ENCODE measurements around the gene P2RY11.

Gene P2RY11

DNA sequence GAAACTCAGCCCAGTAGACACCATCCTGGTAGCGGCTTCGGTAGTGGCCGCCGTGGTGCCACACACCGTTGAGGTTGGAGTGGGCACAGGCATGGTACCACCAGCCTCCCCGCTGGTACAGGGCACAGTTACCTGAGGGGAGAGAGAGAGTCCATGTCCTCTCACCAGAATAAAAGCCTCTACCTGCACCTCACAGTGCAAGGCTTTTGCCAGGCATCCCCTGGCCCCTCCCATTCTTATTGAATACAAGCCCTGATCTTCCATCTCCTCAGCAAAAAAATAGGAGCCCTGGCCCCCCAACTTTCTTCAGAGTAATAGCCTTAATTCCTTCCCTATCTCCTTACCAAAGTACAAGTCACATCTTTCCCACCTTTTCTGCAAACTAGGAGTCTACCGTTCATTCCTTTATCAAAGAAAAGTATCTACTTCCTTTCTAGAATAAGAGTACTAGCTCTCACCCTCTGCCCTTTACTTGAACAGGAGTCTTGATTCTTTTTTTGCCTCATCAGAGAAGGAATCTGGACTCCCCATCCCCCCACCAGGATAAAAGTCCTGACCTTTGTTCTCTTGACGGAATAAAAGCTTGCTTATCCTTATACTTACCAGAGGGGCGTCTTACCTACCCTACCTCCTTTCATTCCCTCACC lies 18.7 kb upstream of the P2RY11 start:
- in situ Hi-C loops (cut with MboI; ENCODE audit: low sequenced_read_pairs): no loop called here

DNA sequence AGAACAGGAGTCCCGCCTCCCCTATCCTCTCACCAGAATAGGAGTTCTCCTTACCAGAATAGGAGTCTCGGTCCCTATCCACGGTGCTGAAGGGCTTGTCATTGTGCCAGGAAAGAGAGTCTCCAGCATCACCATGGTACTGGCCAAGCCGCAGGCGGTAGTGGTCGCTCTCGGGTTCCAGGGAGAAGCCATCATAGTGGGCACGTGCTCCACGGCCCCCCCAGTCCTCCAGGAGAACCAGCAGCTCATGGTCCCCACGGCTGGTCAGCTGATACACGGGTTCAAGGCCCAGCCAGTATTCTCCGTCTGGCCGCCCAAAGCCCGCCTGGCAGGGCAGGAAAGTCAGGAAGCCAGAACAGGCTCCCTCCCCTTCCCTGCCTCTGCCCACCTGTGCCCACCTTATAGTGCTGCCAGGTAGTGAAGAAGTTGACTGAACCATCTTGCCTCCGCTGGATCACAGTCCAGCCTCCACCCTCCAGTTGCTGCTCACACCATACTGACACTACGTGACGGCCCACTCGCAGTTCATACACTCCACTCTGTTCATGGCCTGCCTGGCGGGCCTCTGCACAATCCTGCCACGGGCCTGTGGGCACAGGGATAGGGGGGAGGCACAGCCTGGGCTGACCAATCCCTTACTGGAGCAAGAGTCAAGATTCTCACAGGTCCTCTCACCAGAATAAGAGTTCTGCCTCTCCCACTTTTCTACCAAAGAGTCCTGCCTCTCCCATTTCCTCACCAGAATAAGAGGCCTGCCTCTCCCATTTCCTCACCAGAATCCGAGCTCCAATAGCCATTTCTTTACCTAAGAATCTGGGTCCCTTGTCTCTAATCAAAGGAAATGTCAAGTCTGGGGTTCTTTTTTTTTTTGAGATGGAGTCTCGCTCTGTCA lies 18.0 kb upstream of the P2RY11 start:
- in situ Hi-C loops (cut with MboI; ENCODE audit: low sequenced_read_pairs): no loop called here

- in situ Hi-C loops (cut with MboI; ENCODE audit: low sequenced_read_pairs): no loop called here
Measured at GRCh38 chr19:10095622-10095947, 15.9 kb upstream of the P2RY11 start.

GRCh38 chr19:10095948-10096614 lies 15.4 kb upstream of the P2RY11 start:
- in situ Hi-C loops (cut with MboI; ENCODE audit: low sequenced_read_pairs): no loop called here

GRCh38 chr19:10096615-10096963 lies 14.9 kb upstream of the P2RY11 start:
- in situ Hi-C loops (cut with MboI; ENCODE audit: low sequenced_read_pairs): no loop called here

GRCh38 chr19:10100163-10100785 lies 11.2 kb upstream of the P2RY11 start:
- in situ Hi-C loops (cut with MboI; ENCODE audit: low sequenced_read_pairs): no loop called here

DNA sequence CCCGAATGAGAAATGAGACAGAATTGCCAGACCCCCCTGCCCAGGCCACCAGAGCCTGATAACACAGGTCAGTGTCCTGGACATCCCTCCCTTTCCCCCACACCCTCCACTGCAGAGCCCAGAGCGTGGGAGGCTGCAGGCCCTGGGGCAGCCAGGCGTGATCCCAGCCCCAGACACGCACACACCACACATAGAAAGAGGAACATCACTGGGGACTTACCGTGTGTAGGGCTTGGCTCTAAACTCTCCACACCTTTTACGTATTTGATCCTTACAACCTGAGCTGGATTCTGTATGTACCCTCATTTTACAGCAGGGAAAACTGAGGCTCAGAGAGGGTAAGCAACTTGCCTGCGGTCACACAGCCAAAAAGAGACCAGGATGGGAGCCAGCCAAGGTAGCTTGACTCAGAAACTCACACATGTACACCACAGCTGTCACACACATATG lies 8.7 kb upstream of the P2RY11 start:
- in situ Hi-C loops (cut with MboI; ENCODE audit: low sequenced_read_pairs): no loop called here

DNA sequence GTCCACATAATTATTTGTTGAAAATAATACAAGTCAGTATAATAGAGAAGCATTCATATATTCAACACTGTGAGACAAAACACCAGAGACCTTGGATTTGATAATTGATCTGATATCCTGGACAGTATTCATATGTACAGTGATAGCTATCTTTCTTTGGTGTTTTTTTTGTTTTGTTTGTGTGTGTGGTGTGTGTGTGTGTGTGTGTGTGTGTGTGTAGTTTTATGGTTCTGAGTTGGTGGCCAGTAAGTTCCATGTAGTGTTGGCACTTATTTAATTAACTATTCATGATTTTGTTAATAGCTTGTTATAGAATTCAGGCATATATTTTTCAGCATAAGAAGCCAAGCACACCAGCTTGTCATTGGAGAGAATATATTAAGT lies 7.4 kb upstream of the P2RY11 start:
- in situ Hi-C loops (cut with MboI; ENCODE audit: low sequenced_read_pairs): no loop called here

GRCh38 chr19:10104665-10105508 lies 6.6 kb upstream of the P2RY11 start:
- in situ Hi-C loops (cut with MboI; ENCODE audit: low sequenced_read_pairs): no loop called here

DNA sequence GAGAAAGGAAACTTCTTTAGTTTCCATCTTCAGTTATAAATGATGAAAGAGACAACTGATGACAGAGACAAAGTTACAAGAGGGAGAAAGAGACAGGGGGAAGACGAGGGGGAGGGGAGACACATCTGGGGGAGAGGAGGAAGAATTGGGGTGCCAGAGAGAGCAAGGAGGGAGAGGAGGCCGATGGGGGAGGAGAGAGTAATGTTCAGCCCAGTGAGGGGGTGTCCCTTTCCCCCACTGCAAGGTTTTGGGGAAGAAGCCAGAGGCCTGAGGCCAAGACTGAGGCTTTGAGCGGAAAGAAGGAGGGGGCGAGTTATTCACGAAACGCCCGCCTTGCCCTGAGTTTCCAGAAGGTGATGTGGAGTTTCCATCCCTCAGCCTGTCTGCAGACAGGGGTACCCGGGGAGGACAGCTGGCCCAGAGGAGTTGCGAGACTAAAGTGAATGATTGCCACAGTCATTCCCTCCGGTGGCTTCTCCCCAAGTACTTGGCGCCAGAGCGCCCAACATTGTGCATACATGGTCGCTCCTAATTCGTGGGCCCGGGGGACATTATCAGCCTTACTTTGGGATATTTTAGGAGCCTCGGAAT lies 5.9 kb upstream of the P2RY11 start:
- in situ Hi-C loops (cut with MboI; ENCODE audit: low sequenced_read_pairs): no loop called here

DNA sequence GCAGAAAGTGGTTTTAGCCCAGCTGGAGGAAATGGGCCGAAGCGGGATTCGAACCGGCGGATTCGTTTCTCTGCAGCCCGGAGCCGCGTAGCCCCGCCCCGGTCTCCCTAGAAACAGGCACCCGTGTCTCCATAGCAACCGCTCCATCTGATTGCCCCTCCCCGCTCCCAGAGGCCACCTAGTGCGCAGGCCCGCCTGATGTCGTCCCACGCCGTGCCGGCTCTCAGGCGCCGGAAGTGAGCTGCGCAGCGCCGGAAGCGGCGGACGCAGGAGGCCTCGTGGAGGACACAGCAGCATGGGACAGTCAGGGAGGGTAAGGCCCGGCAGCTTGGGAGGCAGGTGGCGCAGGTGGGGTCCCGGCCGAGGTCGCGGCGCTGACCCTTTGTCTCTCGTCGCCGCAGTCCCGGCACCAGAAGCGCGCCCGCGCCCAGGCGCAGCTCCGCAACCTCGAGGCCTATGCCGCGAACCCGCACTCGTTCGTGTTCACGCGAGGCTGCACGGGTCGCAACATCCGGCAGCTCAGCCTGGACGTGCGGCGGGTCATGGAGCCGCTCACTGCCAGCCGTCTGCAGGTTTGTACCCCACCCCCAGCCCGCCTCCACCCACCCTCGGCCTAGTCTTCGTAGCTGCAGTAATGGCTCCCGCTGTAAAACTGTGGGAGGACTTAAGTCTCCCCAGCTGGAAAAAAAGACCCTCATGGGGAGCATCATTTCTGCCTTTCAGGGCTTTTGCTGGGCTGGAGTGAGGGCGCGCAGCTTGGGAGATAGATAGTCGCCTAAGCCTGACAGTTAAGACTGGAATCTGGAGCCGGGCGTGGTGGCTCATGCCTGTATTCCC lies 5.2 kb upstream of the P2RY11 start, which contains the start of gene PPAN:
TSS of gene PPAN (plus strand) at position 263 of the 837 bp plus-strand sequence. CDS start at position 296, 33 bp downstream.
- in situ Hi-C loops (cut with MboI; ENCODE audit: low sequenced_read_pairs): no loop called here

DNA sequence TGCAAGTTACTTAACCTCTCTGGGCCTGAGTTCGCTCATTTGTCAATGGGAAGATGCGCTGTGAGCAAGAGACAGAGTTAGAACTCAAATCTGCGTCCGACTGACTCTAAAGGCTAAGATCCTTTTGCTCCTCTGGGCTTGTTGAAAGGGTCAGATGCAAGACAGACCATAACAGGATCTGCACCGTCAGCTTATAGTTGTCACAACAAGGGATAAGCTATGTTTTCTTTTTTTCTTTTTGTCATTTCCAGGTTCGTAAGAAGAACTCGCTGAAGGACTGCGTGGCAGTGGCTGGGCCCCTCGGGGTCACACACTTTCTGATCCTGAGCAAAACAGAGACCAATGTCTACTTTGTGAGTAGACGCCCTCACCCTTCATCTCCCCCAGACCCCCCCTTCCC lies 4.2 kb upstream of the P2RY11 start:
- in situ Hi-C loops (cut with MboI; ENCODE audit: low sequenced_read_pairs): no loop called here

DNA sequence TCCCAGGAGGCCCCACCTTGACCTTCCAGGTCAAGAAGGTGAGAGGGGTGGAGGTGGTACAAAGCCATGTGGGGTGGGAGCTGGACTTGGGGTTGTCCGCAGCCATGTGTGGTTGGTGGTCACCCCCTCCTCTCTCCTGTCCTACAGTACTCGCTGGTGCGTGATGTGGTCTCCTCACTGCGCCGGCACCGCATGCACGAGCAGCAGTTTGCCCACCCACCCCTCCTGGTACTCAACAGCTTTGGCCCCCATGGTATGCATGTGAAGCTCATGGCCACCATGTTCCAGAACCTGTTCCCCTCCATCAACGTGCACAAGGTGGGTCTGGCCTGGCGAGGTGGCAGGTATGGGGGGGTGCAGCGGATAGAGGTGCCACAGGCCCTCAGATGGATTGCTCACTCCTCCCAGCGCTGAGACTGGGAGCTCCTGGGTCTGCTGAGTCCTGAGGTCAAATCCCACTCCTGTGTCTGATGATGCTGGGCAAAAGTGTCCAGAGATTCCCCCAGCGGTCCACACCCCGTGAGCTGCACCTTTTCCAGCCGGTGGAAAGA lies 3.6 kb upstream of the P2RY11 start:
- in situ Hi-C loops (cut with MboI; ENCODE audit: low sequenced_read_pairs): no loop called here

GRCh38 chr19:10109528-10109927 lies 2.0 kb upstream of the P2RY11 start:
- in situ Hi-C loops (cut with MboI; ENCODE audit: low sequenced_read_pairs): no loop called here

DNA sequence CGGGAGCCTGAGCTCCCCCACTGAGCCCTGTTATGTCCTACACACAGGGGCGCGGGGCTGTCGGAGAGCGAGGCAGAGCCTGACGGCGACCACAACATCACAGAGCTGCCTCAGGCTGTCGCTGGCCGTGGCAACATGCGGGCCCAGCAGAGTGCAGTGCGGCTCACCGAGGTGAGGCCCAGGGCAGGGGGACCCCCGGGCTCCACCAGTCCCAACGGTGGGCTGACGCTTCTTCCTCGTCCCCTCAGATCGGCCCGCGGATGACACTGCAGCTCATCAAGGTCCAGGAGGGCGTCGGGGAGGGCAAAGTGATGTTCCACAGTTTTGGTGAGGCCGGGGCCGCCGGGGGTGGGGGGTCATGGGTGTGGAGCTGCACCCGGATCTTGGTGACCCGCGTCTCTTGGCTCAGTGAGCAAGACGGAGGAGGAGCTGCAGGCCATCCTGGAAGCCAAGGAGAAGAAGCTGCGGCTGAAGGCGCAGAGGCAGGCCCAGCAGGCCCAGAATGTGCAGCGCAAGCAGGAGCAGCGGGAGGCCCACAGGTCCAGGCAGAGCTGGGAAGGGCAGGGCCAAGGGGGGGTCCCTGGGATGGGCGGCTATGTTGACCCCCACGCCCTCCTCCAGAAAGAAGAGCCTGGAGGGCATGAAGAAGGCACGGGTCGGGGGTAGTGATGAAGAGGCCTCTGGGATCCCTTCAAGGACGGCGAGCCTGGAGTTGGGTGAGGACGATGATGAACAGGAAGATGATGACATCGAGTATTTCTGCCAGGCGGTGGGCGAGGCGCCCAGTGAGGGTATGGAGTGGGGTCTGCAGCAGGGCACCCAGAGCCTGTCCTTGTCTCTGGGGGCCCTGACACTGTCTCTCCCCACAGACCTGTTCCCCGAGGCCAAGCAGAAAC lies 1.2 kb upstream of the P2RY11 start:
- in situ Hi-C loops (cut with MboI; ENCODE audit: low sequenced_read_pairs): no loop called here

- in situ Hi-C loops (cut with MboI; ENCODE audit: low sequenced_read_pairs): no loop called here
Measured at GRCh38 chr19:10110972-10111317, 548 bp upstream of the P2RY11 start.

DNA sequence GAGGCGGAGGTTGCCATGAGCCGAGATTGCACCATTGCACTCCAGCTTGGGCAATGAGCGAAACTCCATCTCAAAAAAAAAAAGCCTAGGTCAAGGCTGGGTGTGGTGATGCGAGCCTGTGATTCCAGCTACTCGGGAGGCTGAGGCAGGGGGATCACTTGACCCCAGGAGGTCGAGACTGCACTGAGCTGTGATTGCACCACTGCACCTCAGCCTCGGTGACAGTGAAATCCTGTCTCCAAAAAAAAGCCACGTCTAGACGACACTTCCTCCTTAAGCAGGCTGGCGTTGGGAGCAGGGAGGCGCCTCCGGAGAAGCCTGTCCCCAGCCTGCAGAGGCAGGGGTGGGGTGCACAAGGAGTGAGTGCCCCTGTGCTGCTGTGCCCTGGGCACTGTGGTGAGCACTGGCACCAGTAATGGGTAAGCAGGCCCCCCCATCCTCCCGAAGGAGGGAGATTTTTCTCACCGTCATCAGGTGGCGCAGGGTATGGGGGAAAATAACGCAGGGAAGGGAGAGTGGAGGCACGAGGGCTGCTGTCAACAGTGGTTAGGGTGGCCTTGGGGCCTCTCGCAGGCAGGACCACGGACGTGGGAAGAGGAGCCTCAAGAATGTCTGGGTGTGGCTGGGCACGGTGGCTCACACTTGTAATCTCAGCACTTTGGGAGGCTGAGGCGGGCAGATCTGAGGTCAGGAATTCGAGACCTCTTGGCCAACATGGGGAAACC lies 706 bp downstream of the P2RY11 start:
- in situ Hi-C loops (cut with MboI; ENCODE audit: low sequenced_read_pairs): no loop called here

All from hTERT RPE-1 (cell line).